Stimulated activated effector memory CD8-positive, alpha-beta T cell treated with anti-CD3 and anti-CD28 coated beads, Interleukin-12 subunit alpha, Interleukin-12 subunit beta, amount 100 ng/mL, for 72 hours (primary cell): Measurements from ENCODE around the gene SHD.
A peak's percentile ranks its signal among the peaks of the same experiment; 100 is the strongest.

ENCODE experiments used
- ATAC-seq: fragments of 150-1000 bp; cut with Tn5 transposase; 2 replicates; pipeline ENCODE4 v1.10.0; 2021
- DNase-seq, 2 donors: peaks; one replicate each; pipeline ENCODE4 v3.0.0; 2021 to 2022; ENCODE audit warnings: low spot score in 2 of 2
- H3K27ac Mint-ChIP-seq: one replicate; pipeline ENCODE4 v1.8.0; 2022; ENCODE audit warnings: mild to moderate bottlenecking, mixed read lengths
- H3K36me3 Mint-ChIP-seq: one replicate; pipeline ENCODE4 v1.8.0; 2022; ENCODE audit warnings: mild to moderate bottlenecking, mixed read lengths
- H3K4me1 Mint-ChIP-seq: one replicate; pipeline ENCODE4 v1.8.0; 2022; ENCODE audit warnings: mixed read lengths
- H3K4me3 Mint-ChIP-seq: one replicate; pipeline ENCODE4 v1.8.0; 2022; ENCODE audit warnings: mild to moderate bottlenecking, mixed read lengths
- H3K9me3 Mint-ChIP-seq: one replicate; pipeline ENCODE4 v1.8.0; 2022; ENCODE audit warnings: mixed read lengths

The SHD gene

DNA sequence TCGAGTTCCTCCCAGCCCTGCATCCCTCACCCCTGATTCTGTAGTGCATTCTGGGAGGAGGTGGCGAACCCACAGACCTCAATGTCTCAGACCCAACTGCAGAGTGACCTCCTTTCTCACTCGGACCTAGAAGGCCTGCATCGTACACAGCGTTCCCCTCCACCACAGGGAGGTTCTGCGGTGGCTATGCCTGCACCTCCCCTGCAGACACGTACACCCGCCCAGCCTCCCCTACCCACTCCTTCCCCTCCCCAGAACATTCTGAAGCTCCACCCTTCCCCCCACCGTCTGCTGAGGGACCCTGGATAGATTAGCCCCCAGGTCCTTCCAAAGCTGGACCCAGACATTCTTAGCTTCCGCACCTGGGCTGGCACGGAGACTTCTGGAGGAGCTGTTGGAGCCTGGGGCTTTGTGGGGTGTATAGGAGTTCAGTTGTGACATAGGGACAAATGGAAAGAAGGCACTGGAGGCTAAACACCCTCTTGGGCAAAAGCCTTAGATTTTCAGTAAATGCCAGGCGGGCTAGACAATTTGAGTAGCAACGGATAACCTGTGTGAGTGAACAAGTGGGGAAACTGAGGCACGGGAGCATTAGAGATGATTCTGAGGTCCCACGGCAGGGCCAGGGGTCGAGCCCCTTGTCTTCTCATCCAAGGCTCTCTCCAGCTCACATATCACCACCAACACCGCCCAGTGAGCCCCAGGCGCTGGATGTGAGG, 24.9 kb downstream of the SHD start:
- H3K4me1 Mint-ChIP-seq: peaks cover 36% of the 10 kb centered on the region
- H3K36me3 Mint-ChIP-seq: peaks cover 12% of the 10 kb centered on the region
- ATAC-seq: peak; percentile 64
- no peak for DNase-seq
- H3K9me3 Mint-ChIP-seq: no peaks in the 10 kb centered on the region
- H3K27ac Mint-ChIP-seq: peak overlapping the region; percentile 51
- H3K4me3 Mint-ChIP-seq: peak overlapping the region; percentile 70

DNA sequence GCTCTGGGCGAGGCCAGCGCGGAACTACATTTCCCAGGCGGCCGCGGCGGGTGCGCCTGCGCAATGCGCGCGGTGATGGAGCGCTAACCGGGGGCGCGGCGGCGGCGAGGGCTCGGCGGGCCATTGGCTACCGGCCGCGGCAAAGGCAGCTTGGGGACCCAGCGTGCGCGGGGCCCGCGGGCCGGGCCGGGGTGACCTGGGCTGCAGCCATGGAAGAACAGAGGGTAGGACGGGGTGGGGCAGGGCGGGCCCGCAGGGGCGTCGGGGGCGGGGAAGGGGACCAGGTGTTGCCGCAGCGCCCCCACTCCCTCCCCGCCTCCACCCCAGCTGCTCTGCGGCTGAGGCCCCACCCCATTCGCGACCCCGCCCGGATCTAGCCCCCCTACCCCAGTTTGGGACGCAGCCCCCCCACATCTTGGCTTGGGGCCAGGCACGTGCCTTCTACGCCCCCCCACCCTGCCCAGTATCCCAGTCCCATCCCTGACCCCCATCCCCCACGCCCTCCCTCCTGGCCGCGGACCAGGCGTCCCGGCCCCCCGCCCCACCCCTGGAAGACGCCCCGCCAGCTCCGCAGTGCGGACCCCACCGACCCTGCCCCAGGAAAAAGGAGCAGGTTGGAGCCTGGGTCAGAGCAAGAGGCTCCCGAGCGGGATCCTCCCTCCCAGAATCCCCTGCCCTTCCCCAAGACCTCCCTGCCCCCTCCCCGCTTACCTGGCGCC, 25.6 kb downstream of the SHD start, which contains the start of gene FSD1:
FSD1 (plus strand) TSS at position 61 of the 719 bp plus-strand sequence; CDS start at position 210, 149 bp downstream.
- Mint-ChIP-seq H3K27ac (peak within 1 kb of the TSS; percentile 51), H3K36me3 (peaks cover 16% of the 10 kb centered on the region), H3K4me1 (peaks cover 35% of the 10 kb centered on the region), H3K4me3 (peak within 1 kb of the TSS; percentile 70), H3K9me3 (no peaks in the 10 kb centered on the region)
- peak; percentile 72 to 86 for DNase-seq
- ATAC-seq: peak; percentile 90

DNA sequence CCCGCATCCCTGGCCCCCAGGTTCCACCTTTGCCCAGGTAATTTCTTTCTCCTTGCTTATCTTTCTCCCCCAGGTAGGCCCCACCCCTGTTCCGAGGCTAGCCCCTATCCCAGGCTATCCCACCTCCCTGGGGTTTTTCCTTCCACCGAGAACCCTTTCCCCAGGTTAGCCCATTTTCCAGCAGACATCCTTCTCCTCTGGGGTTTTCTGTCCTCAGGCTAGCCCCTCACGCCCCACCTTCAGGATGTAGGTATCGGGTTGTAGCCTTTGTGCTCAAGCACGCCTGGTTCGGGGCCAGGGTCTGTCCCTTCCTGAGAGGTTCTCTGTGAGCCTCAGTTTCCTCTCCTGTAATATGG, 26.2 kb downstream of the SHD start:
- peak overlapping the region; percentile 70 for H3K4me3 Mint-ChIP-seq
- H3K9me3 Mint-ChIP-seq: no peaks in the 10 kb centered on the region
- peaks cover 35% of the 10 kb centered on the region for H3K4me1 Mint-ChIP-seq
- H3K27ac Mint-ChIP-seq: no peak overlapping the region
- ATAC-seq: no peak
- peaks cover 16% of the 10 kb centered on the region for H3K36me3 Mint-ChIP-seq
- DNase-seq: no peak

DNA sequence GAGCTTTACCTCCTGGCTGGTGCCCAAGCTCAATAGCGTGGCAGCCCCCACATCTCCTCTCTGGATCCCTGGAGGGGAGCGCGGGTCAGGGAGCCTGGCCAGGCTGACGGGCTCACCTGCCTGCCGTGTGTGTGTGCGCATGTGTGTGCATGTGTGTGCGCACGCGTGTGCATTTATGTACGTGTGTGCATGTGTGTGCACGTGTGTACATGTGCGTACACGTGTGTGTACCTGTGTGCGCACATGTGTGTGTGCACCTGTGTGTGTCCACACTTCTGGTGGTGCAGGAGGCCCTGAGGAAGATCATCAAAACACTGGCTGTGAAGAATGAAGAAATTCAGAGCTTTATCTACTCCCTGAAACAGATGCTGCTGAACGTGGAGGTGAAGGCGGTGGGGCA, 26.6 kb downstream of the SHD start:
- Mint-ChIP-seq H3K4me3 (peak overlapping the region; percentile 70), H3K9me3 (no peaks in the 10 kb centered on the region), H3K36me3 (peaks cover 16% of the 10 kb centered on the region), H3K4me1 (peaks cover 35% of the 10 kb centered on the region), H3K27ac (no peak overlapping the region)
- ATAC-seq (no peak), DNase-seq (no peak)

DNA sequence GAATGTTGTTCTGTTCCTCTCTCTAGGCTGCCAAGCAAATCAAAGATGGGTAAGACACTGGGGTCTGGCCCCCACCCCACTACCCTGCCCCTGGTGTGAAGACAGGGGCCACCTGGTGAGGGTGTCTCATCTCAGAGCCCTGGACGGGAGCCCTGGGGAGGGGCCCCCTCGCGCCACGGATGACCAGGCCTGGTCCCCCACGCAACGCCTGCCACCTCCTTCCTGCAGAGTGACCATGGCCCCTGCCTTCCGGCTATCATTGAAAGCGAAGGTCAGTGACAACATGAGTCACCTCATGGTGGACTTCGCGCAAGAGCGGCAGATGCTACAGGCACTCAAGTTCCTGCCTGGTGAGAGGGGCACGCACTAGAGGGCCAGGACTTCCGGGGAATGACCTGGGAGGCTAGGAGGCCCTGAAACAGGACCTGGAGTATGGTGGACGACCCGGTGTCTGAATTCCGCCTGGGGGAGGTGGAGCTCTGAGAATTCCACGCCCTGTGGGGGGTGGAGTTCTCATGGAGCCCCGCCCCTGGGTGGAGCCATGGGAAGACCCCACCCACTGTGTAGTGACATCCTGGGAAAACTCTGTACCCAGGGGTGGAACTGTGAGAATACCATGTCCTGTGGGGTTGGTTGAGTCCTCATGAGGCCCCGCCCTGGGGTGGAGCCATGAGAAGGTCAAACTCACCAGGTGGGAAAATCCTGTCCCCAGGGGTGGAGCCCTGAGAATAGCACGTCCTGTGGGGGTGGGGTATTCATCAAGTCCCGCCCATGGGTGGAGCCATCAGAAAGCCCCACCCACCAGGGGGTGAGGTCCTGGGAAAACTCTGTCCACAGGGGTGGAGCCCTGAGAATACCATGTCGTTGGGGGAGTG, 31.4 kb downstream of the SHD start:
- no peak for DNase-seq
- Mint-ChIP-seq H3K36me3 (peaks cover 34% of the 10 kb centered on the region), H3K27ac (no peak overlapping the region), H3K4me1 (peaks cover 2% of the 10 kb centered on the region), H3K9me3 (no peaks in the 10 kb centered on the region), H3K4me3 (no peak overlapping the region)
- ATAC-seq: peak; percentile 24

DNA sequence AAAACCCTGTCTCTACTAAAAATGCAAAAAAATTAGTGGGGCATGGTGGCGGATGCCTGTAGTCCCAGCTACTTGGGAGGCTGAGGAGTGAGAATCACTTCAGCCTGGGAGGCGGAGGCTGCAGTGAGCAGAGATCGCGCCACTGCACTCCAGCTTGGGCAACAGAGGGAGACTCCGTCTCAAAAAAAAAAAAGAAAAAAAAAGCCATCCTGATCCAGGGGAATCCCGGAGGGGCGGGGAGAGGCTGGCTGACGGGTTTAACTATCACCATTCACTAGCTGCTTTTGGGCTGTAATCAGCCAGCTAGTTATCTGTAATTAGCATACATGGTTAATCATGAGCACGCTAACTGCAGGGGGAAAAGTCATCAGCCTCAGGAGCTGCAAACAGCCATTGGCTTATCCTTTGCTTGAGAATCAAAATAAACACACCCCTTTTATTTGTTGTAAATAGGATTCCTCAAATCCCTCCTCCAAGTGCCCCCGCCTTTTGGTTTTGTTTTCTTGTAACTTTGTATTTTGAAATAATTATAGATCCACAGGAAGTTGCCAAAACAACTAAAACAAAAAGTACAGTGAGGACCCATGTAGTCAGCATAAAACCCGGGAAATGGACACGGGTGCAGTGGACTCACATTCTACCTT, 34.9 kb downstream of the SHD start:
- no peak overlapping the region for H3K4me3 Mint-ChIP-seq
- ATAC-seq: no peak
- H3K36me3 Mint-ChIP-seq: peaks cover 25% of the 10 kb centered on the region
- no peaks in the 10 kb centered on the region for H3K4me1 Mint-ChIP-seq
- DNase-seq: no peak
- H3K27ac Mint-ChIP-seq: no peak overlapping the region
- H3K9me3 Mint-ChIP-seq: no peaks in the 10 kb centered on the region

DNA sequence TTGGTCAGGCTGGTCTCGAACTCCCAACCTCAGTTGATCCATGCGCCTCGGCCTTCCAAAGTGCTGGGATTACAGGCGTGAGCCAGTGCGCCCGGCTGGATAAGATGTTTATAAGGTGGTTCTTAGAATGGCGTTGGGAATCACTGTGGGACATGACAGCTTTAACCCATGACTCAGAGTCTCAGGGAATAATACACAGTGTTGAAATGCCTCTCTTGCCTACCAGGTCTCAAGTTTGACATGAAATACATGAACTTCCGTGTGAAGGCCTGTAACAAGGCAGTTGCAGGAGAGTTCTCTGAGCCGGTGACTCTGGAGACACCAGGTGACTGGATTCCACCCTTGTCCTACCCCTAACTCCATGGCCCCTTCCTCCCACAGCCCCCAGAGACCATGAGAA, 37.9 kb downstream of the SHD start:
- Mint-ChIP-seq H3K4me1 (peaks cover 12% of the 10 kb centered on the region), H3K9me3 (peaks cover 5% of the 10 kb centered on the region), H3K36me3 (peaks cover 14% of the 10 kb centered on the region), H3K27ac (no peak overlapping the region), H3K4me3 (no peak overlapping the region)
- DNase-seq (no peak), ATAC-seq (no peak)

DNA sequence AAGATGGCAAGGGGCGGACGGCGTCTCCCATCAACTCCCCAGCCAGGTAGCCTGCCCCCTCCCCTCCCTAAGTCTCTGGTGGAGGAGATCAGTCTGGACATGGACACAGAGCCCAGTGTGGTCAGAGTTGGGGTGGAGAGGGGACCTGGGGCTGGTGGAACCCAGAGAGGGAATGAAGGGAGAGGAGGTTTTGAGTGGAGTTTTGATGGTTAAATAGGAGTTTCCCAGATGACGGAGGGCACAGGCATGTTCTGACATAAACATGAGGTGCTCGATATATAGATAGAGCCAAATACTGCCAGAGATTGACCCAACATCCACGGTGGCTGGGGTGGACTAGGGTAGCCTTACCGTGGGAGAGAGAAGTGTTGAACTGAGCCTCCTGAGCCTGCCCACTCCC, 39.4 kb downstream of the SHD start:
- Mint-ChIP-seq H3K4me1 (peaks cover 12% of the 10 kb centered on the region), H3K27ac (peak overlapping the region; percentile 36), H3K36me3 (peaks cover 10% of the 10 kb centered on the region), H3K9me3 (peaks cover 5% of the 10 kb centered on the region), H3K4me3 (no peak overlapping the region)
- DNase-seq (no peak), ATAC-seq (no peak)

DNA sequence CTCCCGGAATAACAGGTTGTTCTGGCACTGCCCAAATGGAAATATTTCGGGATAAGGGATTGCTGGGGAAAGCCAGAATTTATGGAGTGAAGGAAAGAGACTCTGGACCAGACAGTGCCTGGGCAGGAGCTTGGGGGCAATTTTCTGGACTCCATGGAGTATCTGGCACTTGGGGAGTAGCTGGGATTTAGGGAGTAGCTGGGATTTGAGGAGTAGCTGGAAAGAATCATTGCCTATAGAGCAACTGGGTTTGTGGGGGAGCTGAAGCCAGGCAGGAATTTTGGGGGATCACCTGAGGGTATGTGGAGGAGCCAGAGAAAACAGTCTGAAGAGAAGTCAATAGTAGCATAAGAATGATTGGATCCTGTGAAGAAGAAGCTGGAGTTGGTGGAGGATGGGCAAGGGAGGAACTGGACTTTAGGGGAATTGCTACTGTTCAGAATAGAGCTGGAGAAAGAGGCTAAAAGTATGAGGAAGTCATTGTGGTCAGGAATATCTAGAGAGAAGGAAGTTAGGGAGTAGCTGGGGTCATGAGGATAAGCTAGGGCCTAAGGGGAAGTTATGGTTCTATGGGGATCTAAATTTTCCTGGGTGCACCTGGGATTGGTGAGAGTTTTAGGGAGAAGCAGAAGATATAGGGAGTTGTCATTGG, 40.1 kb downstream of the SHD start:
- Mint-ChIP-seq H3K27ac (peak overlapping the region; percentile 36), H3K9me3 (peaks cover 5% of the 10 kb centered on the region), H3K4me3 (no peak overlapping the region), H3K4me1 (peaks cover 12% of the 10 kb centered on the region), H3K36me3 (peaks cover 4% of the 10 kb centered on the region)
- ATAC-seq: no peak
- DNase-seq: no peak

DNA sequence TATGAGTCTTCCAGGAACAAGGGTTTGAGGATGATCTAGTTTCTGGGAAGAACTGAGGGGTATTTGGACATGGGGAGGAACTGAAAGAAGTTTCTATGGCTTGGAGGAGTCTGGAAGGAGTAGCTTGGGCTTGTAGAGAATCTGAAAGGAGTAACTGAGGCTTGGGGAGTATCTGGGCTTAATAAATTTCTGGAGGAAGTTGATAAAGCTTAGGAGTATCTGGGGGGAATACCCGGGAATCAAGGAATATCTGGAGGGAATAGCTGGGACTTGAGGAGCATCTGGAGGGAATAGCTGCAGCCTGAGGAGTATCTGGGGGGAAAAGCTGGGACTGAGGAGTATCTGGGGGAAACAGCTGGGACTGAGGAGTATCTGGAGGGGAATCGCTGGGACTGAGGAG, 41.4 kb downstream of the SHD start:
- Mint-ChIP-seq H3K4me1 (peaks cover 15% of the 10 kb centered on the region), H3K4me3 (no peak overlapping the region), H3K9me3 (peaks cover 5% of the 10 kb centered on the region), H3K27ac (no peak overlapping the region), H3K36me3 (peaks cover 4% of the 10 kb centered on the region)
- no peak for ATAC-seq
- no peak for DNase-seq

DNA sequence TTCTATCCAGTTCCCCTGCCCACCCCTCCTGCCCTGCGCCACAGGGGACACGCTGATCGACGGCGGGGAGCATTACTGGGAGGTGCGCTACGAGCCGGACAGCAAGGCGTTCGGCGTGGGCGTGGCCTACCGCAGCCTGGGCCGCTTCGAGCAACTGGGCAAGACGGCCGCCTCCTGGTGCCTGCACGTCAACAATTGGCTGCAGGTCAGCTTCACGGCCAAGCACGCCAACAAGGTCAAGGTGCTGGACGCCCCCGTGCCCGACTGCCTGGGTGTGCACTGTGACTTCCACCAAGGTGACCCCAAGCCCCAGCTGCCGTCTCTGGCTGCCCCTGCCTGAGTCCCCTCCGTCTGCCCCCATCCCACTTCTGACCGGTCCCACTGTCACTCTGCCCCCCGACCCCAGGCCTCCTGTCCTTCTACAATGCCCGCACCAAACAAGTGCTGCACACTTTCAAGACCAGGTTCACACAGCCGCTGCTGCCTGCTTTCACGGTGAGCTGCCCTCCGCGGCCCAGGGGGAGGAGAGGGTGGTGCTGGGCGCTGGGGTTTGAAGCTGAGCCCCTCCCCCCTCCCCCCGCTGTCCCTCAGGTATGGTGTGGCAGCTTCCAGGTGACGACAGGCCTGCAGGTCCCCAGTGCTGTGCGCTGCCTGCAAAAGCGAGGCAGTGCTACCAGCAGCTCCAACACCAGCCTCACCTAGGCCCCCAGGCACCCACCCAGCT, 44.0 kb downstream of the SHD start:
- Mint-ChIP-seq H3K4me1 (peaks cover 38% of the 10 kb centered on the region), H3K4me3 (no peak overlapping the region)
- ATAC-seq: no peak

DNA sequence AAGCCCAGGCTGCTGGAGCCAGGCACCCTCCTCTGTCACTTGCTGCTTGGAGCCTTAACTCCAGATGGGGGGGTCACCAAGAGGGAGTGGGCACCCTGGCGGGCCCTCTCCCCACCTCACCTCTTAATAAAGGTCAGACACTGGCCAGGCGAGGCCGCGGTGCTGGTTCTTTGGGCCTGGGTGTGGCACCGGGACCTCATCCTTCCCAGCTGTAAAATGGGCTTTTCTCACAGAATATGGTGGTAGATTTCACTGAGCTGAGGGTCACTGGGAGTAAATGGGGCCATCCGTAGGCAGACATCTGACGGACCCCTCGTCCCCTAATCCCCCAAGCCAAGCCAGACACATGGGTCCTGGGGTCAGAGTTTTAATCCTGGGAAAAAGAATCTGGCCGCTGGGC, 44.6 kb downstream of the SHD start:
- H3K9me3 Mint-ChIP-seq: peaks cover 5% of the 10 kb centered on the region
- ATAC-seq (no peak), DNase-seq (no peak)
- peaks cover 11% of the 10 kb centered on the region for H3K36me3 Mint-ChIP-seq
- H3K4me3 Mint-ChIP-seq: no peak overlapping the region
- no peak overlapping the region for H3K27ac Mint-ChIP-seq
- peaks cover 38% of the 10 kb centered on the region for H3K4me1 Mint-ChIP-seq

More for the DNA sequence above, 44.0 kb downstream of the SHD start:
- H3K36me3 Mint-ChIP-seq: peaks cover 5% of the 10 kb centered on the region
- DNase-seq: no peak
- H3K9me3 Mint-ChIP-seq: peaks cover 5% of the 10 kb centered on the region
- no peak overlapping the region for H3K27ac Mint-ChIP-seq

DNA sequence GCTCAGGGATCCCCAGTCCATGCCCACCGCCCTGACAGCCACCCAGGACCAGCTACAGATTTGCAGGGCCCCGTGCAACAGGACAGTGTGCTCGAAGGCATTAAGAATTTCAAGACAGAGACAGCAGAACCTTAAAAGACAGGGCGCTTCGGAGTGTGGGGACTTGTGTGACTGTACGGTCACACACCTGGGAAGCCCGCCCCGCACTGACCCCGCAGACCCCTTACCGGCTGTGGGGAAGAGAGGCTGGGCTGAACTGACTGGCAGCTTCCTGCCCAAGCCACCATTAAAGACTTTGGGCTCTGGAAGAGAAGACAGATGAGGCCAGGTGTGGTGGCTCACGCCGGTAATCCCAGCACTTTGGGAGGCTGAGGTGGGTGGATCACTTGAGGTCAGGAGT, 45.2 kb downstream of the SHD start:
- Mint-ChIP-seq H3K36me3 (peaks cover 11% of the 10 kb centered on the region), H3K27ac (no peak overlapping the region), H3K9me3 (peaks cover 5% of the 10 kb centered on the region), H3K4me1 (peaks cover 37% of the 10 kb centered on the region), H3K4me3 (no peak overlapping the region)
- ATAC-seq (no peak), DNase-seq (no peak)

DNA sequence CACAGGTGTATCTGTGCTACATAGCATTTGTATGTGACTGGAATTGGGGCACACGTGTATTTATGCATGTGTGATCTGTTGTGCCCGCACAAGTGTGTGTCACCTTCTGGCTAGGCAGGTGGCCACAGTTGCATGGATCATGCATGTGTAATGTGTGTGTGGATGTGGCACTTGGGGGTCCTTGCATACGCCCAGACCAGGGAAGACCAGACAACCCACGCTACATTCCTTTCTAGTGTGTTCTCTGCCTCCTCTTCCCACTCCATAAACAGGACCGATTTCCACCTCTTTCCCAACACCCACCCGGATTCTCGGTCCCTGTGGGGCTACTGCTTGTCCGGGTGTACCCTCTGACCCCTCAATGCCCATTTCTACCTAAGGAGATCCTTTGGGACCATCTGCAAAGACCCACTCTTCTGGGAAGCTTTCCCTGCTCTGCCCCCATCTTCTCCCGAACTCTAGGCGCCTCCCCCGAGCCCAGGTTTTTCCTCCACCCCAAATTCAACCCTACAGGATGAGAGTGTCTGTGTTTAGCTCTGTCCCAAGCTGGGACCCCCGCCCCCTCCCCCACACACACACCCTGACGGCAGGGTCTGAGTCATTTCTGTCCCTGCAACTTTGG, 47.3 kb downstream of the SHD start:
- H3K4me1 Mint-ChIP-seq: peaks cover 32% of the 10 kb centered on the region
- no peaks in the 10 kb centered on the region for H3K9me3 Mint-ChIP-seq
- H3K4me3 Mint-ChIP-seq: peak overlapping the region; percentile 78
- peaks cover 11% of the 10 kb centered on the region for H3K36me3 Mint-ChIP-seq
- no peak for DNase-seq
- no peak overlapping the region for H3K27ac Mint-ChIP-seq
- ATAC-seq: no peak
